Stimulated activated CD4-positive, alpha-beta T cell treated with anti-CD3 and anti-CD28 coated beads, Interleukin-2, amount 100 ng/mL, for 4 hours (primary cell): Measurements from ENCODE around the gene SOX18.

ENCODE experiments used
- DNase-seq: peaks from one replicate; pipeline ENCODE4 v3.0.0-alpha.2; 2020; ENCODE audit warnings: low read depth

Gene SOX18

GRCh38 chr20:64080013-64080812 lies 30.8 kb upstream of the SOX18 start, which contains the start of gene OPRL1:
Gene OPRL1, plus strand, starts transcription at chr20:64080082. Its CDS starts 12,639 bp downstream, at chr20:64092721.
- DNase-seq, result no peak

- DNase-seq, result peak; percentile 56
Observed at GRCh38 chr20:64079273-64080012, 30.0 kb upstream of the SOX18 start, which contains the start of gene RGS19. Gene RGS19, minus strand, starts transcription at chr20:64079518. Its CDS starts 2,632 bp downstream, at chr20:64076886.

GRCh38 chr20:64078934-64079272 lies 29.5 kb upstream of the SOX18 start:
- no peak for DNase-seq

- no peak for DNase-seq
Observed at GRCh38 chr20:64077876-64078551, 28.6 kb upstream of the SOX18 start.

DNA sequence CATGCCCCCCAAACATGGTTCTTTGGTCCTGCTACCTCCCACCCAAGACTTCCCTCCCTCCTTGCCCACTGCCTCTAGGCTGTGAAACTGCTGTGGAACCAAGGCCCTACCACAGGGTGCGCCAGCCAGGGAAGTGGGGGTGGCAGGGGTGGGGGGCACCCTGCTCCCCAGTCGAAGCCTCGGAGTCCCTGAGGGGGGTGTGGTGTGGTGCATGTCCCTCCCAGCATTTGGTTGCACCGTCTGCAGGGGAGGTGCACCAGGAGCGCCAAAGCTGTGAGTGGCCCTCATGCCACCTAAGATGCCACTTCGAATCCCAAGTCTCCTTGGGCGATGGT lies 28.1 kb upstream of the SOX18 start:
- no peak for DNase-seq

GRCh38 chr20:64077094-64077493 lies 27.7 kb upstream of the SOX18 start:
- DNase-seq, result no peak

- DNase-seq, result no peak
Observed at GRCh38 chr20:64076061-64076997, 26.9 kb upstream of the SOX18 start.

GRCh38 chr20:64075556-64075955 lies 26.1 kb upstream of the SOX18 start:
- DNase-seq, result no peak

- no peak for DNase-seq
Observed at GRCh38 chr20:64074963-64075362, 25.5 kb upstream of the SOX18 start.

DNA sequence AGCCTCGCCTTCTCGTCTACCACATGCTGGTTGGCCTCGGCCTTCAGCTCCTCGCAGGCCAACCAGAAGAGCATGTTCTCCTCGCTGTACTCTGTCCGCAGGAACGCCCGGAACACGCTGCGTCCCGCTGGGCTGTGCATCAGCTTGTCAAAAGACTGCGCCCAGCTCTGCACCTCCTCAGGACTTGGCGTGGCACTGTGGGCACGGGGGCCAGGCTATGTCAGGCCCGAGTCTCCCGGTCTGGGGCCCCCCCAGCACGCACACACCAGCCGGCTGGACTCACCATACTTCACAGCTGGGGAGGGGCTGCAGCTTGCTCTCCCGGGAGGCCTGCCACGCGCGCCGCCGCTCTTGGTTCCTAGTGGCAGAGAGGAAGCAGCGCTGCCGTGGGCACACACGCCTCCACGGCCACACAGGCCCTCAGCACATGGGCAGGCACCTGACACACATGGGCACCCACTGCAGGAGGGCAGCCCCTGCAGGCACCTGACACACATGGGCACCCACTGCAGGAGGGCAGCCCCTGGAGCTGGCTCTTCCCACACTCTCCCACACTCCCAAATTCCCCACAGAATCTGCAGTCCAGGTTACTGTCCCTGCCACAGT lies 24.8 kb upstream of the SOX18 start:
- no peak for DNase-seq

- no peak for DNase-seq
Observed at GRCh38 chr20:64073476-64074183, 24.2 kb upstream of the SOX18 start.

- DNase-seq, result no peak
Observed at GRCh38 chr20:64072498-64073063, 23.1 kb upstream of the SOX18 start.

DNA sequence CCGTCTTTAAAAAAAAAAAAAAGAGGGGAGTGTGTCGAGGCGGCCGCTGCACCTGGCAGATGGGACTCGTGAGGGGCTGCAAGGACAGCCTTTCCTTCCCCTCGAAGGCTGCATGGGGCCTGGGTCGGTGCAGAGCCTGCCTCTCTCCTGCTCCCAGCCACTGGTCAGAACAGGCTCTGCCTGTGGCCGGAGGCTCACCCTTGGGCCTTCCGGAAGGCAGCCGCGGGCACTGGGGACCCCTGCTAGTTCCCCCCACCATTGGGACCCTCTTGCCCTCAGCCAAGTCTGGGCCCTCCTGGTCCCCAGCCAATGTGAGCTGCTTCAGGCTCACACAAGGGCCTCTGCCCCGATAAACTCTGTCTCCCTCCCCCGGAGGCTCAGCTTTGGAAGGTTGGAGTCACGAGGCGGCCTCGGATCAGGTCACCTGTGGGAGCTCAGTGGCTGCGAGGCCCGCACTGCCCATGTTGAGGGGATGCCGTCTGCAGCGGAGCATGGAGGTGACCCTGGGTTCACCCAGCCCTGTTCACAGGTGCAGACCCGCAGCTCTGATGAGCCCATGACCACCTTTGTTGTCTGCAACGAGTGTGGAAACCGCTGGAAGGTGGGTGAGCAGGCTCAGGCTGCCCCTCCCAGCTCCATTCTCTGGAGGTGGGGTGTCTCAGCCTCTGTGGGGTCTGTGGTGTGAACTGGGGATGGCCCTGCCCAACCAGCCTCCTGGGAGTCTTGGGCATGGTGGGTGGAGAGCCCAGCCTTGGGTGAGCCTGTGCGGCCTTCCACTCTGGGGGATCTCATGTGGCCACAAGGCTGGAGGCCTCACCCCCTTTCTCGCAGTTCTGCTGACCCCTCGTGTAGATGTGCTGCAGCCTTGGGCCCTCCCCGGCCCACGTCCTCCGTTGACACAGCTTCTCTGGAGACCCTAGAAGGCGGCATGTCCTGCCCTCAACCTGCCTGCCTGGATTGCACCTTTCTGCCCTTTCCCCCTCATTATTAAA lies 22.2 kb upstream of the SOX18 start:
- no peak for DNase-seq

DNA sequence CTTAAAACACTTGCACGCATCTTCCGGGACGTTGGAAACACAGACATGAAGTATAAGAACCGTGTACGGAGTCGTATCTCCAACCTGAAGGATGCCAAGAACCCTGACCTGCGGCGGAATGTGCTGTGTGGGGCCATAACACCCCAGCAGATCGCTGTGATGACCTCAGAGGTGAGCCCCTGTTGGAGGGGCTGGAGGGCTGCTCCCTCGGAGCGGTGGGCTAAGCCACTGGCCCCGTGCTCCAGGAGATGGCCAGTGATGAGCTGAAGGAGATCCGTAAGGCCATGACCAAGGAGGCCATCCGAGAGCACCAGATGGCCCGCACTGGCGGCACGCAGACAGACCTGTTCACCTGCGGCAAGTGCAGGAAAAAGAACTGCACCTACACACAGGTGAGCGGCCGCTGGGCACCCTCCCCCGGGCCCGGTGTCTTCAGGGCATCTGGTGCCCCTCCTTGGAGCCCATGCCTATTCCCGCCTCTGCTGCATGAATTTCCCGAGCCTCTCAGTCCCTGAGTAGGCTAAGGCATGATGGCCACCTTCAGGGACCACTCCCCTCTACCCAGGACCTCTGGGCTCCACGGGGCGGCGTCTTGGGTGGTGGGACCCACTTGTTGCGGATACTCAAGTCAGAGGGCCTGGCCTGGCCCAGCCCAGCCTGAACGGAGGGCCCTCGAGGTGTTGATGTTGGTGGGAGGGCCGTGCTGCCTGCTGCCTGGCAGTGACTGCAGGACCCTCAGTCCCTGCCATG lies 21.0 kb upstream of the SOX18 start:
- DNase-seq, result no peak

- DNase-seq, result no peak
Observed at GRCh38 chr20:64069614-64070243, 20.3 kb upstream of the SOX18 start.

DNA sequence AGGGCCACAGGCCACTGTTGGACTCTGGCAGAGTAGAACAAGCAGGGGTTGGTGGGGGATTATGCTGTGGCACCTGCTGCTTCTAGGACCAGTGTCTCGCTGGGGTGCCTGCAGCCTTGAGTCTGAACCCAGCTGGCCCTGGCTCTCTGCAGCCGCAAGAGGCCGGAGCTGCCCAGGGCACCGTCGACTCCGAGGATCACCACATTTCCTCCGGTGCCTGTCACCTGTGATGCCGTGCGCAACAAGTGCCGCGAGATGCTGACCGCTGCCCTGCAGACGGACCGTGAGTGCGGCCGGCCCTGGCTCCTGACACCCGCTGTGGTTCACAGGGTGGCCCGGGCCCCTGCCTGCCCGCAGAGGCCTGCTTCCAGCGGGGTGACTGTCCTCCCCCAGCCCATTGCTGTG lies 19.8 kb upstream of the SOX18 start:
- no peak for DNase-seq

DNA sequence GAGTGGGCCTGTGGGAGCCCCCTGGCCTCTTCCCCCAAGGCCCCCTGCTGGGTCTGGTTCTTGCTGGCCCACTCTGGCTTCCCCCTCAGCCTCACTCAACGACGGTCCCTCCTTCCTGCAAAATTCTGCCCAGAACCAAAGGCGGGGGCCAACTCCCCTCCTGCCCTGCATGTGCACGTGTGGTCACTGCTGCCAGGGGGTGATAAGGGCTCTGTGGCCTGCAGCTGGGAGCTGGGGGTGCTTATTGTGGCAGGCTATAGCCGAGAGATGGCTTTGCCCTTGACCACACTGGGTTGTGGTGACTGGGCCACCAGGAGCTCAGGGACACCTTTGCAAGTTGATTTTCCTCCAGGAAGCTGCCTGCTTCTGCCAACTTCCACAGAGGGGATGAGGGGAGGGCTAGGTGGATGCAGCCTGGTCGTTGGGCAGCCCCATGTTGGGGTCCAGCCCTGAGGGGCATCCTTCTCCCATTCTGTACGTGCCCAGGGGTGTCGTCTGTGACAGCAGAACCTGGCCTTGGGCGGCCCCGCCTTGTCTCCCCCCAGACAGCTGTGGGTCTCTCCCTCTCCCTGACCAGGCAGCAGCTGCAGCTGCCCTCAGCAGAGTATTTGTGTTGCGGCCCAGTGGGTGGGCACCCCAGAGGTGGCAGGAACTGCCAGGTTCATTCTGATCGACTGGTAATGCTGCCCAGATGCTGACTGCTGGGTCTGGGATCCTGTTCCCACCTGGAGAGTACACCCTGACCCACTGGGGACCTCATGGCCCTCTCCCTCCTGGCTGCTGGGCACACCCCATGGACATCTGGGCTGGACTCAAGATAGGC lies 19.2 kb upstream of the SOX18 start:
- DNase-seq, result no peak
